AG04450 (cell line): ENCODE results near the gene PTPRD. TPM values are rescaled to one million over a fixed set of nuclear protein-coding genes. Genes with fewer than 3 reads are reported as not detected.

ENCODE experiments used
- CTCF ChIA-PET: fragments of 300-600, 350-600 bp; formaldehyde crosslinking; extraction: SDS; loops from one replicate; lab custom pipeline; 2022; ENCODE audit warnings: antibody characterized with exemption, inconsistent platforms; lab: Charles Lee
- POLR2A ChIA-PET: fragments of 350-600 bp; formaldehyde crosslinking; extraction: SDS; loops from one replicate; lab custom pipeline; 2021; ENCODE audit warnings: antibody characterized with exemption, inconsistent platforms; lab: Yijun Ruan, JAX
- DNase-seq: peaks from one replicate; pipeline ENCODE4 v3.0.0-alpha.2; 2011; ENCODE audit warnings: low read depth, low spot score
- H3K27ac ChIP-seq: one replicate; pipeline ENCODE4 v1.5.1; 2012; ENCODE audit warnings: low read depth, low read length, control low read depth
- H3K27me3 ChIP-seq: one replicate; pipeline ENCODE4 v1.6.0; 2012; ENCODE audit warnings: low read length; ENCODE audit not compliant: control insufficient read depth, insufficient read depth
- H3K4me3 ChIP-seq: 2 replicates; pipeline ENCODE4 v1.5.1; 2011; ENCODE audit warnings: mild to moderate bottlenecking, low read depth, low read length, control low read depth
- H3K9me3 ChIP-seq: 2 replicates; pipeline ENCODE4 v1.5.1; 2012; ENCODE audit warnings: low read length; ENCODE audit not compliant: control insufficient read depth, insufficient read depth
- polyA plus RNA-seq: library from polyadenylated mRNA; depleted of rRNA; stranded (reverse); fragments of >200 nt; gene quantifications from 2 replicates; pipeline ENCODE4 v1.2.3, GENCODE V29; 2011
- TF ChIP-seq, protein P1 (sequence below): IDR thresholded peaks from 2 replicates; pipeline ENCODE4 v1.5.1; 2011; ENCODE audit warnings: low read depth, low read length, control low read depth, inconsistent platforms

The PTPRD gene
- polyA plus RNA-seq, 1 experiment: 0.19 TPM

- no peak overlapping the region for H3K27ac ChIP-seq
- TF ChIP-seq, protein P1, sequence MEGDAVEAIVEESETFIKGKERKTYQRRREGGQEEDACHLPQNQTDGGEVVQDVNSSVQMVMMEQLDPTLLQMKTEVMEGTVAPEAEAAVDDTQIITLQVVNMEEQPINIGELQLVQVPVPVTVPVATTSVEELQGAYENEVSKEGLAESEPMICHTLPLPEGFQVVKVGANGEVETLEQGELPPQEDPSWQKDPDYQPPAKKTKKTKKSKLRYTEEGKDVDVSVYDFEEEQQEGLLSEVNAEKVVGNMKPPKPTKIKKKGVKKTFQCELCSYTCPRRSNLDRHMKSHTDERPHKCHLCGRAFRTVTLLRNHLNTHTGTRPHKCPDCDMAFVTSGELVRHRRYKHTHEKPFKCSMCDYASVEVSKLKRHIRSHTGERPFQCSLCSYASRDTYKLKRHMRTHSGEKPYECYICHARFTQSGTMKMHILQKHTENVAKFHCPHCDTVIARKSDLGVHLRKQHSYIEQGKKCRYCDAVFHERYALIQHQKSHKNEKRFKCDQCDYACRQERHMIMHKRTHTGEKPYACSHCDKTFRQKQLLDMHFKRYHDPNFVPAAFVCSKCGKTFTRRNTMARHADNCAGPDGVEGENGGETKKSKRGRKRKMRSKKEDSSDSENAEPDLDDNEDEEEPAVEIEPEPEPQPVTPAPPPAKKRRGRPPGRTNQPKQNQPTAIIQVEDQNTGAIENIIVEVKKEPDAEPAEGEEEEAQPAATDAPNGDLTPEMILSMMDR: no peak
- DNase-seq: no peak
- ChIA-PET CTCF (no interaction called here), POLR2A (no interaction called here)
- no peaks in the 10 kb centered on the region for H3K9me3 ChIP-seq
- no peak overlapping the region for H3K4me3 ChIP-seq
- H3K27me3 ChIP-seq: no peaks in the 10 kb centered on the region
Observed at GRCh38 chr9:8571643-8572042, 2041.2 kb downstream of the PTPRD start.

GRCh38 chr9:8570776-8571175 is 2042.0 kb downstream of the PTPRD start:
- H3K27me3 ChIP-seq: no peaks in the 10 kb centered on the region
- H3K9me3 ChIP-seq: no peaks in the 10 kb centered on the region
- ChIA-PET POLR2A (no interaction called here), CTCF (no interaction called here)
- H3K27ac ChIP-seq: no peak overlapping the region
- H3K4me3 ChIP-seq: no peak overlapping the region
- TF ChIP-seq, protein P1: no peak
- DNase-seq: no peak

- ChIA-PET POLR2A (no interaction called here), CTCF (no interaction called here)
- no peak overlapping the region for H3K27ac ChIP-seq
- no peaks in the 10 kb centered on the region for H3K9me3 ChIP-seq
- no peak overlapping the region for H3K4me3 ChIP-seq
- DNase-seq: no peak
- no peaks in the 10 kb centered on the region for H3K27me3 ChIP-seq
- TF ChIP-seq, protein P1: no peak
Observed at GRCh38 chr9:8569823-8570222, 2043.0 kb downstream of the PTPRD start.

- H3K27ac ChIP-seq: no peak overlapping the region
- H3K4me3 ChIP-seq: no peak overlapping the region
- H3K27me3 ChIP-seq: no peaks in the 10 kb centered on the region
- TF ChIP-seq, protein P1: no peak
- H3K9me3 ChIP-seq: no peaks in the 10 kb centered on the region
- no peak for DNase-seq
- CTCF ChIA-PET: no interaction called here
- POLR2A ChIA-PET: no interaction called here
Observed at GRCh38 chr9:8567963-8568579, 2044.7 kb downstream of the PTPRD start.

- no peak for DNase-seq
- POLR2A ChIA-PET: no interaction called here
- H3K27ac ChIP-seq: no peak overlapping the region
- CTCF ChIA-PET: no interaction called here
- H3K4me3 ChIP-seq: no peak overlapping the region
- H3K9me3 ChIP-seq: peaks cover 8% of the 10 kb centered on the region
- TF ChIP-seq, protein P1: no peak
- H3K27me3 ChIP-seq: no peaks in the 10 kb centered on the region
Observed at GRCh38 chr9:8564960-8565359, 2047.8 kb downstream of the PTPRD start.
